MM.1S (cell line): ENCODE measurements around the gene SLC26A8.

Source experiments
- DNase-seq: peaks from one replicate; pipeline ENCODE4 v3.0.0-alpha.2; 2015
- H2AFZ ChIP-seq: fragments of 300-600 bp; sonication (generic); 2 replicates; pipeline ENCODE4 v1.6.0; 2016; ENCODE audit warnings: antibody characterized with exemption, low read length
- H3F3A ChIP-seq: fragments of 300-600 bp; sonication (generic); 2 replicates; pipeline ENCODE4 v1.6.1; 2016; ENCODE audit warnings: mild to moderate bottlenecking, antibody characterized with exemption, low read length, moderate library complexity, mixed read lengths; ENCODE audit not compliant: insufficient read depth
- H3K27ac ChIP-seq: fragments of 300-600 bp; sonication (generic); 2 replicates; pipeline ENCODE4 v1.5.1; 2016; ENCODE audit warnings: mild to moderate bottlenecking, low read length
- H3K27me3 ChIP-seq: fragments of 300-600 bp; sonication (generic); replicated peaks from 2 replicates; pipeline ENCODE4 v1.6.0; 2016; ENCODE audit warnings: low read length; ENCODE audit not compliant: insufficient read depth
- H3K36me3 ChIP-seq: fragments of 300-600 bp; sonication (generic); replicated peaks from 2 replicates; pipeline ENCODE4 v1.6.1; 2016; ENCODE audit warnings: mild to moderate bottlenecking, low read length, mixed read lengths; ENCODE audit not compliant: insufficient read depth
- H3K4me1 ChIP-seq: fragments of 300-600 bp; sonication (generic); 2 replicates; pipeline ENCODE4 v1.6.1; 2016; ENCODE audit warnings: low read length, mixed read lengths
- H3K4me2 ChIP-seq: fragments of 300-600 bp; sonication (generic); 2 replicates; pipeline ENCODE4 v1.6.0; 2016; ENCODE audit warnings: low read depth, low read length
- H3K4me3 ChIP-seq: fragments of 300-600 bp; sonication (generic); 2 replicates; pipeline ENCODE4 v1.5.1; 2016; ENCODE audit warnings: low read length, mixed read lengths
- H3K79me2 ChIP-seq: fragments of 300-600 bp; sonication (generic); 2 replicates; pipeline ENCODE4 v1.6.1; 2016; ENCODE audit warnings: mixed run types, low read length, mixed read lengths
- H3K9ac ChIP-seq: fragments of 300-600 bp; sonication (generic); 2 replicates; pipeline ENCODE4 v1.6.1; 2016; ENCODE audit warnings: low read length, mixed read lengths
- H3K9me2 ChIP-seq: fragments of 300-600 bp; sonication (generic); replicated peaks from 2 replicates; pipeline ENCODE4 v1.6.1; 2016; ENCODE audit warnings: mild to moderate bottlenecking, low read length, mixed read lengths; ENCODE audit not compliant: insufficient read depth
- H3K9me3 ChIP-seq: fragments of 300-600 bp; sonication (generic); replicated peaks from 2 replicates; pipeline ENCODE4 v1.6.1; 2016; ENCODE audit warnings: mild to moderate bottlenecking, low read length, mixed read lengths; ENCODE audit not compliant: insufficient read depth
- H4K20me1 ChIP-seq: fragments of 300-600 bp; sonication (generic); 2 replicates; pipeline ENCODE4 v1.6.1; 2016; ENCODE audit warnings: mild to moderate bottlenecking, low read length, moderate library complexity, mixed read lengths; ENCODE audit not compliant: insufficient read depth
- EZH2 ChIP-seq: fragments of 300-600 bp; sonication (generic); optimal IDR thresholded peaks from 2 replicates; pipeline ENCODE3; 2017; ENCODE audit warnings: low read depth, mild to moderate bottlenecking, antibody characterized with exemption, low read length, mixed read lengths
- EZH2phosphoT487 ChIP-seq: fragments of 300-600 bp; sonication (generic); IDR thresholded peaks from 2 replicates; pipeline ENCODE4 v1.6.1; 2018; ENCODE audit warnings: antibody characterized with exemption, low read length
- TF ChIP-seq, protein P1 (sequence below): fragments of 300-600 bp; sonication (generic); IDR thresholded peaks from 2 replicates; pipeline ENCODE4 v1.5.1; 2016; ENCODE audit warnings: antibody characterized with exemption, low read length, mixed read lengths

The SLC26A8 gene

GRCh38 chr6:35905141-35905785 lies 119.2 kb downstream of the SLC26A8 start:
- Histone ChIP-seq H3K9ac (no peak overlapping the region), H3K4me2 (no peak overlapping the region), H3K36me3 (peaks cover 9% of the 10 kb centered on the region), H3K4me1 (no peaks in the 10 kb centered on the region), H3K27me3 (no peaks in the 10 kb centered on the region), H2AFZ (no peak overlapping the region), H3K4me3 (no peak overlapping the region), H3K9me3 (no peaks in the 10 kb centered on the region), H4K20me1 (peaks cover 6% of the 10 kb centered on the region; the same call in 1 of the 2 replicates), H3K9me2 (no peaks in the 10 kb centered on the region), H3K79me2 (peaks cover 95% of the 10 kb centered on the region), H3K27ac (no peak overlapping the region), H3F3A (no peaks in the 10 kb centered on the region)
- DNase-seq: no peak
- TF ChIP-seq EZH2phosphoT487: no peak
- TF ChIP-seq EZH2: no peak
- TF ChIP-seq, protein P1, sequence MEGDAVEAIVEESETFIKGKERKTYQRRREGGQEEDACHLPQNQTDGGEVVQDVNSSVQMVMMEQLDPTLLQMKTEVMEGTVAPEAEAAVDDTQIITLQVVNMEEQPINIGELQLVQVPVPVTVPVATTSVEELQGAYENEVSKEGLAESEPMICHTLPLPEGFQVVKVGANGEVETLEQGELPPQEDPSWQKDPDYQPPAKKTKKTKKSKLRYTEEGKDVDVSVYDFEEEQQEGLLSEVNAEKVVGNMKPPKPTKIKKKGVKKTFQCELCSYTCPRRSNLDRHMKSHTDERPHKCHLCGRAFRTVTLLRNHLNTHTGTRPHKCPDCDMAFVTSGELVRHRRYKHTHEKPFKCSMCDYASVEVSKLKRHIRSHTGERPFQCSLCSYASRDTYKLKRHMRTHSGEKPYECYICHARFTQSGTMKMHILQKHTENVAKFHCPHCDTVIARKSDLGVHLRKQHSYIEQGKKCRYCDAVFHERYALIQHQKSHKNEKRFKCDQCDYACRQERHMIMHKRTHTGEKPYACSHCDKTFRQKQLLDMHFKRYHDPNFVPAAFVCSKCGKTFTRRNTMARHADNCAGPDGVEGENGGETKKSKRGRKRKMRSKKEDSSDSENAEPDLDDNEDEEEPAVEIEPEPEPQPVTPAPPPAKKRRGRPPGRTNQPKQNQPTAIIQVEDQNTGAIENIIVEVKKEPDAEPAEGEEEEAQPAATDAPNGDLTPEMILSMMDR: no peak

- Histone ChIP-seq H2AFZ (no peak overlapping the region), H3K9me3 (no peaks in the 10 kb centered on the region), H3K36me3 (peaks cover 2% of the 10 kb centered on the region; the same call in 1 of the 2 replicates), H3K4me2 (no peak overlapping the region), H3K9me2 (no peaks in the 10 kb centered on the region), H3K4me3 (no peak overlapping the region), H3K79me2 (peaks cover 92% of the 10 kb centered on the region), H3K9ac (no peak overlapping the region), H3K4me1 (no peaks in the 10 kb centered on the region), H4K20me1 (peaks cover 6% of the 10 kb centered on the region; the same call in 1 of the 2 replicates), H3F3A (no peaks in the 10 kb centered on the region), H3K27ac (no peak overlapping the region), H3K27me3 (no peaks in the 10 kb centered on the region)
- TF ChIP-seq EZH2phosphoT487: no peak
- TF ChIP-seq, protein P1: no peak
- no peak for TF ChIP-seq EZH2
- no peak for DNase-seq
These were observed 120.8 kb downstream of the SLC26A8 start for GRCh38 chr6:35903679-35904078.

GRCh38 chr6:35900448-35900847 lies 124.0 kb downstream of the SLC26A8 start:
- Histone ChIP-seq H3K9ac (no peak overlapping the region), H4K20me1 (0 out of 2 replicates have a peak, but pooled peaks cover 4% of the 10 kb centered on the region), H3K4me2 (no peak overlapping the region), H3K4me3 (no peak overlapping the region), H2AFZ (no peak overlapping the region), H3K9me2 (no peaks in the 10 kb centered on the region), H3K36me3 (peaks cover 2% of the 10 kb centered on the region; the same call in 1 of the 2 replicates), H3K27ac (no peak overlapping the region), H3K9me3 (no peaks in the 10 kb centered on the region), H3K4me1 (no peaks in the 10 kb centered on the region), H3K27me3 (no peaks in the 10 kb centered on the region), H3F3A (no peaks in the 10 kb centered on the region), H3K79me2 (peaks cover 94% of the 10 kb centered on the region)
- no peak for DNase-seq
- TF ChIP-seq, protein P1: no peak
- TF ChIP-seq EZH2: no peak
- TF ChIP-seq EZH2phosphoT487: no peak
